ENCODE results near the gene SALL2. TPM values are rescaled to one million over a fixed set of nuclear protein-coding genes. Genes with fewer than 3 reads are reported as not detected.

The SALL2 gene
- total and polyA plus RNA-seq, 2 of the 8 experiments (the other 6 are each of a cell fraction or from before 2014, with no cell fraction given), result 310 to 360 TPM

DNA sequence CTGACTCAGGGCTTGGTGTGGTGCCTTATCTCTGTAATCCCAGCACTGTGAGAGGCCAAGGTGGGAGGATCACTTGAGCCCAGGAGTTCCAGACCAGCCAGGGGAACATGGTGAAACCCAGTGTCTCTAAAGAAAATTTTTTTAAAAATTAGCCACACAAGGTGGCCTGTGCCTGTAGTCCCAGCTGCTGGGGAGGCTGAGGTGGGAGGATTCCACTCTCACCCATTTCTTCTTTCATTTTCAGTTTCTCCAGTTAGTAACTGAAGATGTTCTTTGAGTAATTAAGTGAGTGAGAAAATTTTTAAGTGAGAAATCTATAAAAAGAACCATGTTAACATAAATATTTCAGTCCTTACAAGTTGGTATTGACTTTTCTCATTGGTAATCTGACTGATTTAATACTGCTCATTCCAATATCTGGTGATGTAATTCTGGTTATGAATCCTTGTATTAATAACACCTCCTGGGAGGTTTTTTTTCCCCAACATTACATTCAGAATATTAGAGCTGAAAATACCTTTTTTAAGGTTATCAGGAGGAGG is 21.1 kb downstream of the SALL2 start:
- H2BK15ac ChIP-seq (ENCODE audit: low read length), result no peak overlapping the region
- no peaks in the 10 kb centered on the region for H3K27me3 ChIP-seq (replicated peaks in 1 of 4; ENCODE audit: control insufficient read depth in 3 of 4, extremely low read depth in 1 of 4, insufficient read depth in 3 of 4, low read length in 3 of 4)
- H3K4me3 ChIP-seq (ENCODE audit: extremely low read depth in 1 of 4, insufficient read depth in 2 of 4, low read depth in 3 of 4, low read length in 4 of 4), result no peak overlapping the region
- no peak overlapping the region for H2BK12ac ChIP-seq (ENCODE audit: low read depth, low read length)
- H3K14ac ChIP-seq (ENCODE audit: insufficient read length), result no peak overlapping the region
- no peak overlapping the region for H3K23ac ChIP-seq (ENCODE audit: insufficient read length)
- H3K27ac ChIP-seq (ENCODE audit: low read depth, low read length), result no peak overlapping the region
- peaks cover 27 to 67% (median 34%) of the 10 kb centered on the region in 4 experiments for H3K36me3 ChIP-seq (ENCODE audit: control insufficient read depth in 2 of 4, insufficient read depth in 4 of 4, low read length in 3 of 4)
- no peak overlapping the region for H2BK20ac ChIP-seq (ENCODE audit: low read length)
- no peak overlapping the region for H2AFZ ChIP-seq (ENCODE audit: low read length)
- peaks cover 0 to 6% (median 2%) of the 10 kb centered on the region in 4 experiments; a peak in 4 of 7 replicates for H3K4me1 ChIP-seq (replicated peaks in 1 of 4; ENCODE audit: control insufficient read depth in 3 of 4, insufficient read depth in 4 of 4, low read length in 3 of 4)
- H4K5ac ChIP-seq (ENCODE audit: insufficient read length, low read depth, low read length), result no peak overlapping the region
- 0 out of 2 replicates have a peak, but pooled peaks cover 5% of the 10 kb centered on the region for H3K79me1 ChIP-seq (ENCODE audit: low read depth, low read length)
- POLR2A ChIA-PET (ENCODE audit: partially characterized antibody), result interaction anchor here (0.6 to 0.7 kb wide), 2 partner anchors 9 to 25 kb away, joined by 3 to 4 read pairs; no protein-coding TSS in a partner anchor
- no peak for DNase-seq (ENCODE audit: low read depth in 1 of 2, low spot score in 2 of 2)
- H4K20me1 ChIP-seq (replicated peaks in 1 of 2; ENCODE audit: control insufficient read depth in 1 of 2, insufficient read depth in 2 of 2, low read length in 2 of 2), result peaks cover 0 to 12% of the 10 kb centered on the region in 2 experiments
- no peak for TF ChIP-seq RXRA (IDR thresholded peaks at IDR 0.05; ENCODE audit: insufficient read depth, low read depth, low read length)
- TF ChIP-seq, protein P1, sequence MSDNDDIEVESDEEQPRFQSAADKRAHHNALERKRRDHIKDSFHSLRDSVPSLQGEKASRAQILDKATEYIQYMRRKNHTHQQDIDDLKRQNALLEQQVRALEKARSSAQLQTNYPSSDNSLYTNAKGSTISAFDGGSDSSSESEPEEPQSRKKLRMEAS (IDR thresholded peaks at IDR 0.05), result no peak
- TF ChIP-seq JUND (IDR thresholded peaks at IDR 0.05; ENCODE audit: low read length), result no peak
- no peak for TF ChIP-seq EP300 (IDR thresholded peaks at IDR 0.05; ENCODE audit: borderline replicate concordance in 1 of 2, low read depth in 2 of 2, low read length in 2 of 2)
- no peak for TF ChIP-seq POLR2AphosphoS5 (IDR thresholded peaks at IDR 0.05; ENCODE audit: low read depth, low read length)
- no peak for TF ChIP-seq TAF1 (IDR thresholded peaks at IDR 0.05; ENCODE audit: low read depth, low read length)
- no peak for TF ChIP-seq TAF7 (optimal IDR thresholded peaks at IDR 0.05; ENCODE audit: borderline replicate concordance, low read depth, low read length)
- TF ChIP-seq, protein P2, sequence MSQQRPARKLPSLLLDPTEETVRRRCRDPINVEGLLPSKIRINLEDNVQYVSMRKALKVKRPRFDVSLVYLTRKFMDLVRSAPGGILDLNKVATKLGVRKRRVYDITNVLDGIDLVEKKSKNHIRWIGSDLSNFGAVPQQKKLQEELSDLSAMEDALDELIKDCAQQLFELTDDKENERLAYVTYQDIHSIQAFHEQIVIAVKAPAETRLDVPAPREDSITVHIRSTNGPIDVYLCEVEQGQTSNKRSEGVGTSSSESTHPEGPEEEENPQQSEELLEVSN (IDR thresholded peaks at IDR 0.05), result no peak
- TF ChIP-seq TBP (IDR thresholded peaks at IDR 0.05; ENCODE audit: low read depth, low read length), result no peak
- no peak for TF ChIP-seq TEAD4 (IDR thresholded peaks at IDR 0.05; ENCODE audit: low read depth, low read length)
- no peak overlapping the region for H3K9ac ChIP-seq (replicated peaks in 1 of 4; ENCODE audit: extremely low read depth in 1 of 4, low read depth in 3 of 4, low read length in 3 of 4)
- H3K4me2 ChIP-seq (ENCODE audit: insufficient read depth in 1 of 2, low read depth in 2 of 2, low read length in 2 of 2), result no peak overlapping the region
- H4K91ac ChIP-seq (replicated peaks; ENCODE audit: insufficient read length, low read length), result no peak overlapping the region
- H3K79me2 ChIP-seq (ENCODE audit: control insufficient read depth in 1 of 2, insufficient read depth in 2 of 2, low read length in 2 of 2), result peaks cover 12 to 67% of the 10 kb centered on the region in 2 experiments
- peaks cover 2% of the 10 kb centered on the region; the same call in 1 of the 2 replicates for H3K23me2 ChIP-seq (ENCODE audit: low read depth, low read length)
- H3K18ac ChIP-seq (ENCODE audit: extremely low read depth, low read length), result no peak overlapping the region
- H2BK5ac ChIP-seq (ENCODE audit: low read depth, low read length), result no peak overlapping the region
- no peak overlapping the region for H3K56ac ChIP-seq (replicated peaks; ENCODE audit: insufficient read length, low read depth, low read length)
- no peak overlapping the region for H2AK5ac ChIP-seq (ENCODE audit: low read depth, low read length)
- no peak overlapping the region for H4K8ac ChIP-seq (ENCODE audit: extremely low read depth, insufficient read depth, low read length)
- H3K9me3 ChIP-seq (ENCODE audit: insufficient read depth in 2 of 2, low read depth in 1 of 2, low read length in 1 of 2), result no peaks in the 10 kb centered on the region
- CTCF ChIA-PET (ENCODE audit: partially characterized antibody), result interaction anchor here (0.6 kb wide), 2 partner anchors 28 to 48 kb away, joined by 3 to 6 read pairs; no protein-coding TSS in a partner anchor
- FAIRE-seq, result no peak
- no peak overlapping the region for H3K4ac ChIP-seq (replicated peaks; ENCODE audit: insufficient read length, low read depth, low read length)
- H2BK120ac ChIP-seq (replicated peaks; ENCODE audit: low read depth, low read length), result no peak overlapping the region
